CD14-positive monocyte (primary cell): Measurements from ENCODE around the gene GINS1. TPM values are rescaled to one million over a fixed set of nuclear protein-coding genes. Genes with fewer than 3 reads are reported as not detected.

Experiments used
- DNase-seq, 3 donors: peaks; one replicate each; pipeline ENCODE4 v3.0.0-alpha.2; 2011 to 2022
- H2AFZ ChIP-seq: 2 replicates; pipeline ENCODE4 v1.6.0; 2012; ENCODE audit warnings: mild to moderate bottlenecking, low read depth, low read length, inconsistent platforms; ENCODE audit not compliant: insufficient read depth, poor library complexity, severe bottlenecking
- H3K27ac ChIP-seq, 2 donors: 1 replicate in 1 of 2; 2 replicates in 1 of 2; pipeline ENCODE4 v1.5.1; 2012 to 2013; ENCODE audit warnings: low read length in 2 of 2, control low read depth in 1 of 2, inconsistent platforms in 1 of 2, low read depth in 1 of 2, mild to moderate bottlenecking in 1 of 2
- H3K27me3 ChIP-seq, 2 donors: one replicate each; pipeline versions ENCODE4 v1.6.0 to v1.6.1; 2011 to 2013; ENCODE audit warnings: low read length in 2 of 2; ENCODE audit not compliant: control insufficient read depth in 2 of 2, insufficient read depth in 2 of 2
- H3K36me3 ChIP-seq, 2 donors: replicated peaks in 1 of 2; 1 replicate in 1 of 2; 2 replicates in 1 of 2; pipeline versions ENCODE4 v1.5.1 to v1.6.1; 2012 to 2013; ENCODE audit warnings: low read length in 2 of 2, control low read depth in 1 of 2, inconsistent platforms in 1 of 2, mild to moderate bottlenecking in 1 of 2; ENCODE audit not compliant: insufficient read depth in 2 of 2, control insufficient read depth in 1 of 2
- H3K4me1 ChIP-seq, 2 donors: 1 replicate in 1 of 2; 2 replicates in 1 of 2; pipeline versions ENCODE4 v1.5.1 to v1.6.1; 2012 to 2013; ENCODE audit warnings: low read length in 2 of 2, control low read depth in 1 of 2, inconsistent platforms in 1 of 2, mild to moderate bottlenecking in 1 of 2, moderate library complexity in 1 of 2; ENCODE audit not compliant: insufficient read depth in 2 of 2, control insufficient read depth in 1 of 2
- H3K4me2 ChIP-seq: replicated peaks from 2 replicates; pipeline ENCODE3; 2012; ENCODE audit warnings: low read length, moderate library complexity, mild to moderate bottlenecking; ENCODE audit not compliant: poor library complexity, severe bottlenecking; ENCODE audit errors: extremely low read depth
- H3K4me3 ChIP-seq, 3 experiments: fragments of 200-600 bp in 1 of 3; sonication (generic) in 1 of 3; replicated peaks in 1 of 3; 1 replicate in 2 of 3; 2 replicates in 1 of 3; pipeline ENCODE4 v1.5.1; 2011 to 2013; ENCODE audit warnings: low read length in 3 of 3, mild to moderate bottlenecking in 3 of 3, control low read depth in 2 of 3, low read depth in 2 of 3, inconsistent platforms in 1 of 3, moderate library complexity in 1 of 3
- H3K79me2 ChIP-seq: 2 replicates; pipeline ENCODE4 v1.6.0; 2012; ENCODE audit warnings: mild to moderate bottlenecking, control low read depth, inconsistent platforms, low read length, moderate library complexity; ENCODE audit not compliant: insufficient read depth
- H3K9ac ChIP-seq: 2 replicates; pipeline ENCODE4 v1.6.0; 2017; ENCODE audit warnings: low read length, mild to moderate bottlenecking; ENCODE audit not compliant: insufficient read depth, poor library complexity, severe bottlenecking
- H3K9me3 ChIP-seq, 2 donors: replicated peaks in 1 of 2; 1 replicate in 1 of 2; 2 replicates in 1 of 2; pipeline versions ENCODE4 v1.5.1 to v1.6.1; 2012 to 2013; ENCODE audit warnings: low read length in 2 of 2, control low read depth in 1 of 2; ENCODE audit not compliant: control insufficient read depth in 1 of 2, insufficient read depth in 1 of 2
- H4K20me1 ChIP-seq: 2 replicates; pipeline ENCODE4 v1.6.0; 2012; ENCODE audit warnings: mild to moderate bottlenecking, low read length, control low read depth, moderate library complexity; ENCODE audit not compliant: insufficient read depth
- H3K27ac Mint-ChIP-seq, 7 donors: one replicate each; pipeline ENCODE4 v1.8.0; 2020; ENCODE audit warnings: mild to moderate bottlenecking in 7 of 7, mixed read lengths in 7 of 7, moderate library complexity in 6 of 7, inconsistent platforms in 2 of 7
- H3K27me3 Mint-ChIP-seq, 3 donors: one replicate each; pipeline ENCODE4 v1.8.0; 2021 to 2022; ENCODE audit warnings: low read depth in 3 of 3, mild to moderate bottlenecking in 3 of 3, mixed read lengths in 3 of 3, moderate library complexity in 3 of 3, inconsistent platforms in 1 of 3
- H3K36me3 Mint-ChIP-seq, 2 donors: one replicate each; pipeline ENCODE4 v1.8.0; 2020; ENCODE audit warnings: mixed read lengths in 2 of 2, inconsistent platforms in 1 of 2, mild to moderate bottlenecking in 1 of 2
- H3K4me1 Mint-ChIP-seq: one replicate; pipeline ENCODE4 v1.8.0; 2020; ENCODE audit warnings: mild to moderate bottlenecking, mixed read lengths
- H3K4me3 Mint-ChIP-seq, 2 donors: one replicate each; pipeline ENCODE4 v1.8.0; 2020; ENCODE audit warnings: mild to moderate bottlenecking in 2 of 2, mixed read lengths in 2 of 2, moderate library complexity in 1 of 2
- H3K9me3 Mint-ChIP-seq, 7 donors: one replicate each; pipeline ENCODE4 v1.8.0; 2020 to 2022; ENCODE audit warnings: mixed read lengths in 7 of 7, mild to moderate bottlenecking in 6 of 7, moderate library complexity in 6 of 7, inconsistent platforms in 2 of 7
- WGBS: methylation state at CpG from one replicate; pipeline ENCODE4 v1.1.5; 2013; ENCODE audit warnings: missing lambda C conversion rate; ENCODE audit not compliant: insufficient coverage; 5-methylcytosine and 5-hydroxymethylcytosine counted together
- intact Hi-C, 2 donors: fragments of 100-400 bp; cut with micrococcal nuclease; formaldehyde crosslinking; loops; one replicate each; pipeline versions ENCODE4 v1.15.0 to v1.15.1; 2023
- polyA plus RNA-seq, 3 donors: library from polyadenylated mRNA; depleted of rRNA in 1 of 3; unstranded in 2 of 3; stranded (reverse) in 1 of 3; fragments of 300-500 nt in 2 of 3; fragments of >200 nt in 1 of 3; fragmentation: Illumina TruSeq in 2 of 3; gene quantifications; 1 replicate in 2 of 3; 2 replicates in 1 of 3; pipeline ENCODE4 v1.2.3, GENCODE V29; 2012 to 2021
- TF ChIP-seq, protein P1 (sequence below): fragments of 200-600 bp; IDR thresholded peaks from one replicate; pipeline ENCODE4 v1.8.0; 2022; ENCODE audit warnings: antibody characterized with exemption, mild to moderate bottlenecking

The GINS1 gene
- polyA plus RNA-seq, 3 donors: 0.16 to 0.48 (median 0.28) TPM

DNA sequence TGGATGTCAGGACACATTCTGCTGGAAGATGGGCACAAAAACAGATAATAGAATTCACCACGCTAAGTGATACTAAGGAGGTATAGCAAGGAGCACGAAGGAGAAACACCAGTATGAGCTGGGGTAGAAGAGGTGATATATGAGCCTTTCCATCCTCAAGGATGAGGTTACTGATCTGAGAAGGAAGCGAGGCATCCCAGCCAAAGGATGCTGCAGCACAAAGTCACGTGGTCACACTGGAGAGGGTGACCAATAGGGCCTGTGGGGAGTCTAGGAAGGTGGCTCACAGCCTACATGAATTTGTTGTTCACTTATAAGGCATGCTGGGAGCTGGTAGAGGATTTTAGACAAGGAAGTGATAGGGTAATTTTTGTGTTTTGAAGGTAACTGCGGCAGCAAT lies 1.4 kb downstream of the GINS1 start:
- Mint-ChIP-seq H3K4me1 (peaks cover 21% of the 10 kb centered on the region), H3K36me3 (no peaks in the 10 kb centered on the region), H3K9me3 (peaks cover 4 to 13% (median 7%) of the 10 kb centered on the region in 7 donors), H3K27me3 (no peaks in the 10 kb centered on the region), H3K4me3 (no peak overlapping the region), H3K27ac (peak overlapping the region in 2 of 7 donors; percentile 4 to 66)
- Histone ChIP-seq H3K4me3 (no peak overlapping the region), H3K36me3 (no peaks in the 10 kb centered on the region), H4K20me1 (no peaks in the 10 kb centered on the region), H3K27me3 (no peaks in the 10 kb centered on the region), H3K4me1 (peaks cover 10 to 19% of the 10 kb centered on the region in 2 donors), H3K27ac (no peak overlapping the region), H3K9me3 (peaks cover 5 to 6% of the 10 kb centered on the region in 2 donors), H3K9ac (no peak overlapping the region), H2AFZ (no peak overlapping the region), H3K79me2 (peaks cover 29% of the 10 kb centered on the region), H3K4me2 (no peak overlapping the region)
- WGBS: 92% methylated on average over 5 of the region's 5 CpGs
- TF ChIP-seq, protein P1, sequence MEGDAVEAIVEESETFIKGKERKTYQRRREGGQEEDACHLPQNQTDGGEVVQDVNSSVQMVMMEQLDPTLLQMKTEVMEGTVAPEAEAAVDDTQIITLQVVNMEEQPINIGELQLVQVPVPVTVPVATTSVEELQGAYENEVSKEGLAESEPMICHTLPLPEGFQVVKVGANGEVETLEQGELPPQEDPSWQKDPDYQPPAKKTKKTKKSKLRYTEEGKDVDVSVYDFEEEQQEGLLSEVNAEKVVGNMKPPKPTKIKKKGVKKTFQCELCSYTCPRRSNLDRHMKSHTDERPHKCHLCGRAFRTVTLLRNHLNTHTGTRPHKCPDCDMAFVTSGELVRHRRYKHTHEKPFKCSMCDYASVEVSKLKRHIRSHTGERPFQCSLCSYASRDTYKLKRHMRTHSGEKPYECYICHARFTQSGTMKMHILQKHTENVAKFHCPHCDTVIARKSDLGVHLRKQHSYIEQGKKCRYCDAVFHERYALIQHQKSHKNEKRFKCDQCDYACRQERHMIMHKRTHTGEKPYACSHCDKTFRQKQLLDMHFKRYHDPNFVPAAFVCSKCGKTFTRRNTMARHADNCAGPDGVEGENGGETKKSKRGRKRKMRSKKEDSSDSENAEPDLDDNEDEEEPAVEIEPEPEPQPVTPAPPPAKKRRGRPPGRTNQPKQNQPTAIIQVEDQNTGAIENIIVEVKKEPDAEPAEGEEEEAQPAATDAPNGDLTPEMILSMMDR: no peak
- no peak for DNase-seq
- intact Hi-C loops: loop anchor here in 1 of 2 donors (10.0 kb wide), 1 partner anchor 414 kb away; the partner anchor contains the start of gene APMAP

DNA sequence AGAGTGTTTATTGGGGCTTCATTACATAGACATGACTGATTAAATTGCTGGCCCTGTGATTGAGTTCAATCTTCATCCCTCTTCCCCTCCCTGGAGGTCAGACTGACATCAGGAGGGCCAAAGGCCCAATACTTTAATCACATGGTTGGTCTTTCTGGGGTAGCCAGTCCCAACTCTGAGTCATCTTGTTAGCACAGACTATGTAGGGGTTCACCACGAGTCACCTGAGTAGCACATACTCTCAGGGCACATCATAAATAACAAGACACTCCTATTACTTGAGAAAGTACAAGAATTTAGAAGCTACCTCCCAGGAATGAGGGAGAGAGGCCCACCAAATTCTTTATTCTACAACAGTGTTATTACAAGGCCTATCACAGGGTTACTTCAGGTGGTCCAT lies 11.3 kb downstream of the GINS1 start:
- DNase-seq: peak in 1 of 3 donors; percentile 13
- TF ChIP-seq, protein P1: no peak
- Mint-ChIP-seq H3K27ac (no peak overlapping the region), H3K36me3 (peaks cover 13 to 47% of the 10 kb centered on the region in 2 donors), H3K4me1 (no peaks in the 10 kb centered on the region), H3K27me3 (no peaks in the 10 kb centered on the region), H3K4me3 (no peak overlapping the region), H3K9me3 (no peaks in the 10 kb centered on the region)
- H3K27me3 ChIP-seq: no peaks in the 10 kb centered on the region
- no peaks in the 10 kb centered on the region for H3K79me2 ChIP-seq
- H3K4me3 ChIP-seq: no peak overlapping the region
- no peaks in the 10 kb centered on the region for H3K9me3 ChIP-seq
- no CpG with 5 or more reads among the region's 1 CpG for WGBS
- intact Hi-C loops: no loop called here
- H3K4me2 ChIP-seq: no peak overlapping the region
- H3K36me3 ChIP-seq: peaks cover 6 to 51% of the 10 kb centered on the region in 2 donors
- no peak overlapping the region for H2AFZ ChIP-seq
- H3K9ac ChIP-seq: no peak overlapping the region
- H3K27ac ChIP-seq: no peak overlapping the region
- H3K4me1 ChIP-seq: no peaks in the 10 kb centered on the region
- no peaks in the 10 kb centered on the region for H4K20me1 ChIP-seq
